GM19468 (cell line): ENCODE measurements around the gene BZW1.

ENCODE experiments used
- ATAC-seq: cut with Tn5 transposase; IDR thresholded peaks from one replicate; pipeline ENCODE4 v1.9.1; 2021; ENCODE audit warnings: mild to moderate bottlenecking, moderate library complexity, moderate number of reproducible peaks; ENCODE audit not compliant: unreplicated experiment; ENCODE audit errors: extremely low read depth

BZW1 gene

GRCh38 chr2:200811333-200812121 lies at the start of gene BZW1:
Gene BZW1, plus strand, starts transcription at chr2:200811910. Its CDS starts 1,308 bp downstream, at chr2:200813218.
- peak; percentile 74 for ATAC-seq

GRCh38 chr2:200762127-200762526 lies 49.6 kb upstream of the BZW1 start:
- ATAC-seq = no peak

GRCh38 chr2:200763422-200763821 lies 48.3 kb upstream of the BZW1 start:
- no peak for ATAC-seq

GRCh38 chr2:200765139-200765951 lies 46.4 kb upstream of the BZW1 start:
- ATAC-seq = no peak

GRCh38 chr2:200765995-200766660 lies 45.6 kb upstream of the BZW1 start:
- ATAC-seq = no peak

GRCh38 chr2:200767111-200767885 lies 44.4 kb upstream of the BZW1 start:
- no peak for ATAC-seq

GRCh38 chr2:200770847-200771246 lies 40.9 kb upstream of the BZW1 start:
- ATAC-seq = no peak

- no peak for ATAC-seq
Observed at GRCh38 chr2:200772620-200773019, 39.1 kb upstream of the BZW1 start.

- no peak for ATAC-seq
Observed at GRCh38 chr2:200773083-200773482, 38.6 kb upstream of the BZW1 start.

GRCh38 chr2:200774920-200775319 lies 36.8 kb upstream of the BZW1 start:
- no peak for ATAC-seq

- no peak for ATAC-seq
Observed at GRCh38 chr2:200777275-200777674, 34.4 kb upstream of the BZW1 start.

- ATAC-seq = no peak
Observed at GRCh38 chr2:200778038-200778437, 33.7 kb upstream of the BZW1 start.

GRCh38 chr2:200779214-200779613 lies 32.5 kb upstream of the BZW1 start:
- ATAC-seq = no peak

- ATAC-seq = no peak
Observed at GRCh38 chr2:200781616-200782015, 30.1 kb upstream of the BZW1 start.

- no peak for ATAC-seq
Observed at GRCh38 chr2:200782251-200782650, 29.5 kb upstream of the BZW1 start.

- no peak for ATAC-seq
Observed at GRCh38 chr2:200784215-200784614, 27.5 kb upstream of the BZW1 start.

- no peak for ATAC-seq
Observed at GRCh38 chr2:200786423-200786822, 25.3 kb upstream of the BZW1 start.

GRCh38 chr2:200786826-200787225 lies 24.9 kb upstream of the BZW1 start:
- no peak for ATAC-seq

- ATAC-seq = no peak
Observed at GRCh38 chr2:200787351-200788120, 24.2 kb upstream of the BZW1 start.
